HepG2 (cell line): Measurements from ENCODE around the gene RIPPLY2. TPM values are rescaled to one million over a fixed set of nuclear protein-coding genes. Genes with fewer than 3 reads are reported as not detected.
A peak's percentile ranks its signal among the peaks of the same experiment; 100 is the strongest.

ENCODE experiments used
- ASH2L ChIP-seq: fragments of 300-600, 200-600 bp; sonication (generic); IDR thresholded peaks from 2 replicates; pipeline ENCODE4 v1.7.0; 2017; ENCODE audit warnings: low read depth, mild to moderate bottlenecking, moderate library complexity, mixed read lengths, low read length; ENCODE audit not compliant: insufficient read length
- DNMT1 ChIP-seq: sonication (generic); formaldehyde crosslinking; IDR thresholded peaks from 2 replicates; pipeline ENCODE4 v1.5.1; 2020; ENCODE audit warnings: mild to moderate bottlenecking, missing genetic modification reagents
- HNRNPL ChIP-seq: fragments of 200-400 bp; formaldehyde crosslinking; IDR thresholded peaks from 2 replicates; pipeline ENCODE4 v1.6.1; 2017; ENCODE audit warnings: mild to moderate bottlenecking, low read depth, low read length
- POGZ ChIP-seq: sonication (generic); formaldehyde crosslinking; IDR thresholded peaks from 2 replicates; pipeline ENCODE4 v1.4.0; 2020; ENCODE audit warnings: mild to moderate bottlenecking, missing genetic modification reagents
- SMC3 ChIP-seq: IDR thresholded peaks from 2 replicates; pipeline ENCODE4 v1.6.1; 2011; ENCODE audit warnings: low read length, improper control_type of control experiment
- TBX2 ChIP-seq: sonication (generic); formaldehyde crosslinking; IDR thresholded peaks from 2 replicates; pipeline ENCODE4 v1.5.0; 2020; ENCODE audit warnings: missing genetic modification reagents, mild to moderate bottlenecking, borderline replicate concordance
- TRIM24 ChIP-seq: sonication (generic); formaldehyde crosslinking; IDR thresholded peaks from 2 replicates; pipeline ENCODE4 v1.8.0; 2022; ENCODE audit warnings: mild to moderate bottlenecking, missing genetic modification reagents
- ZBTB21 ChIP-seq: sonication (generic); formaldehyde crosslinking; IDR thresholded peaks from 2 replicates; pipeline ENCODE4 v1.4.0; 2020; ENCODE audit warnings: missing genetic modification reagents
- ZC3H13 ChIP-seq: sonication (generic); formaldehyde crosslinking; IDR thresholded peaks from 2 replicates; pipeline ENCODE4 v1.8.1; 2023; ENCODE audit warnings: mild to moderate bottlenecking, missing genetic modification reagents, moderate library complexity
- ZIK1 ChIP-seq: sonication (generic); formaldehyde crosslinking; IDR thresholded peaks from 2 replicates; pipeline ENCODE4 v1.5.0; 2020; ENCODE audit warnings: mild to moderate bottlenecking, low read depth, missing genetic modification reagents, borderline replicate concordance
- ZNF382 ChIP-seq: sonication (generic); formaldehyde crosslinking; IDR thresholded peaks from 2 replicates; pipeline ENCODE4 v1.5.0; 2020; ENCODE audit warnings: missing genetic modification reagents, mild to moderate bottlenecking, borderline replicate concordance
- ZNF441 ChIP-seq: sonication (generic); formaldehyde crosslinking; IDR thresholded peaks from 2 replicates; pipeline ENCODE4 v1.7.0; 2021; ENCODE audit warnings: missing genetic modification reagents, borderline replicate concordance
- ZNF619 ChIP-seq: sonication (generic); formaldehyde crosslinking; IDR thresholded peaks from 2 replicates; pipeline ENCODE4 v1.4.0; 2020; ENCODE audit warnings: mild to moderate bottlenecking, missing genetic modification reagents
- polyA plus RNA-seq, 8 experiments: library from polyadenylated mRNA; depleted of rRNA in 3 of 8; stranded (reverse) in 7 of 8; unstranded in 1 of 8; fragments of >200 nt; fragmentation: Illumina TruSeq in 4 of 8; extraction: Trizol in 4 of 8; gene quantifications; 2 replicates each; pipeline versions ENCODE4 v1.2.1 to v1.2.3, GENCODE V29; 2011 to 2016; ENCODE audit warnings: low read depth in 4 of 8, missing spikeins in 1 of 8, mixed read lengths in 1 of 8; ENCODE audit not compliant: insufficient read depth in 1 of 8
- total RNA-seq, 5 experiments: library from RNA; depleted of rRNA; stranded (reverse); fragments of >200 nt; fragmentation: Illumina TruSeq; extraction: Trizol; gene quantifications; 2 replicates each; pipeline ENCODE4 v1.2.3, GENCODE V29; 2016; ENCODE audit warnings: low read depth in 1 of 5
- TF ChIP-seq, protein P1 (sequence below), 2 experiments: sonication (generic) in 1 of 2; formaldehyde crosslinking in 1 of 2; IDR thresholded peaks; 2 replicates each; pipeline versions ENCODE4 v1.6.1 to v1.9.0; 2014 to 2022; ENCODE audit warnings: antibody characterized with exemption in 1 of 2, borderline replicate concordance in 1 of 2, inconsistent platforms in 1 of 2, low read depth in 1 of 2, missing genetic modification reagents in 1 of 2
- TF ChIP-seq, protein P2 (sequence below): sonication (generic); formaldehyde crosslinking; IDR thresholded peaks from 2 replicates; pipeline ENCODE4 v1.4.0; 2020; ENCODE audit warnings: low read depth, mild to moderate bottlenecking, missing genetic modification reagents
- TF ChIP-seq, protein P3 (sequence below): conservative IDR thresholded peaks from 2 replicates; pipeline ENCODE4 v1.6.1; 2018; ENCODE audit warnings: missing genetic modification reagents
- TF ChIP-seq, protein P4 (sequence below): sonication (generic); formaldehyde crosslinking; IDR thresholded peaks from 2 replicates; pipeline ENCODE4 v1.4.0; 2020; ENCODE audit warnings: missing genetic modification reagents, borderline replicate concordance

RIPPLY2 gene
- total and polyA plus RNA-seq, 2 of the 13 experiments (the other 11 are each of a cell fraction or from before 2014, with no cell fraction given), result not detected

DNA sequence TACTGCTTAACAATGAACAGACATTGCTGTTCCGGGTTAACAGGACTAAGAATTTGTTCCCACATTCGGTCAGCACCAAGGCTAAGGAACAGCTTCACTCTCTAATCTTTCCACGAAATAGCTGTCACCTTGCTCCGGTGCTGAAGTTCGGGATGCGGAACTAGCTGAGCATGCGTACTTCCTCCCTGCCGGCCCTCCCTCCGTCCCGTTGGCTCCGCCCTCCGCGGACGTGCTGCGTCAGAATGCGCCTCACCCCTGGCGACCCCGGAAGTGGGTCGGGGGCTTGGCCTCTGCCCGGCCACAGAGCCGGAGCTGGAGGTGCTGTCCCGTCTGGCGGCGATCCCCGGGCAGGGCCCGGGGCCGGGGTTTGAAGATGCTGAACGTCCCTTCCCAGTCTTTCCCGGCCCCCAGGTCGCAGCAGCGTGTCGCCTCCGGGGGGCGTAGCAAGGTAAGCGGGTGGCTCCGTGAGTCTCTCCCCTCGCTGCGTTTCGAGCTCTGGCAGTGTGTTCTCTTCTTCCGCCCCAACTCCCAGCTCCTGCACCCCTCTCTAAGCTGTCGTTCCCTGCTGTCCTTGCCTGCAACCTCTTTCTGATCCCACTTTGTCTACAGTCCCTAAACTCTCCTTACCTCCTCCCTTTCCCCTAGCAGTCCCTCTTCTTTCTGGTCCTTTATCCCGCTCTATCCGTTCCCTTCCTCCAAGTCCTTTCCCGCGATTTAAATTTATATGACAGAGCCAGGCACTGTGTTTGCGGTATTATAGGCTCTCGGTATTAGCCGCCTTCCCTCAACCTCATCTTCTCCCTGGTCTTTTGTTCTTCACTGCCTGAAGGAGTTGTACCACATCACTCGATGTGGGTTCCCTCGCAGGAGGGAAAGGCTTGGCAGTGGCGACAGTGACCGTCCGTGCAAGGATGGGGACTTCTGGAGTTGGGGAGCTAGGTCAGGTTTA is 6.5 kb downstream of the RIPPLY2 start, which contains the start of gene CYB5R4 (continued):
- TF ChIP-seq, protein P1, sequence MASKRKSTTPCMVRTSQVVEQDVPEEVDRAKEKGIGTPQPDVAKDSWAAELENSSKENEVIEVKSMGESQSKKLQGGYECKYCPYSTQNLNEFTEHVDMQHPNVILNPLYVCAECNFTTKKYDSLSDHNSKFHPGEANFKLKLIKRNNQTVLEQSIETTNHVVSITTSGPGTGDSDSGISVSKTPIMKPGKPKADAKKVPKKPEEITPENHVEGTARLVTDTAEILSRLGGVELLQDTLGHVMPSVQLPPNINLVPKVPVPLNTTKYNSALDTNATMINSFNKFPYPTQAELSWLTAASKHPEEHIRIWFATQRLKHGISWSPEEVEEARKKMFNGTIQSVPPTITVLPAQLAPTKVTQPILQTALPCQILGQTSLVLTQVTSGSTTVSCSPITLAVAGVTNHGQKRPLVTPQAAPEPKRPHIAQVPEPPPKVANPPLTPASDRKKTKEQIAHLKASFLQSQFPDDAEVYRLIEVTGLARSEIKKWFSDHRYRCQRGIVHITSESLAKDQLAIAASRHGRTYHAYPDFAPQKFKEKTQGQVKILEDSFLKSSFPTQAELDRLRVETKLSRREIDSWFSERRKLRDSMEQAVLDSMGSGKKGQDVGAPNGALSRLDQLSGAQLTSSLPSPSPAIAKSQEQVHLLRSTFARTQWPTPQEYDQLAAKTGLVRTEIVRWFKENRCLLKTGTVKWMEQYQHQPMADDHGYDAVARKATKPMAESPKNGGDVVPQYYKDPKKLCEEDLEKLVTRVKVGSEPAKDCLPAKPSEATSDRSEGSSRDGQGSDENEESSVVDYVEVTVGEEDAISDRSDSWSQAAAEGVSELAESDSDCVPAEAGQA (IDR thresholded peaks at IDR 0.05; ENCODE audit: low read depth), result 0 out of 2 replicates have a peak, but pooled peaks have one; percentile 57
- TF ChIP-seq, protein P1 (CRISPR knock-in tag; IDR thresholded peaks at IDR 0.05; ENCODE audit: borderline replicate concordance), result peak; percentile 98; the same call in 1 of the 2 replicates
- TF ChIP-seq, protein P2, sequence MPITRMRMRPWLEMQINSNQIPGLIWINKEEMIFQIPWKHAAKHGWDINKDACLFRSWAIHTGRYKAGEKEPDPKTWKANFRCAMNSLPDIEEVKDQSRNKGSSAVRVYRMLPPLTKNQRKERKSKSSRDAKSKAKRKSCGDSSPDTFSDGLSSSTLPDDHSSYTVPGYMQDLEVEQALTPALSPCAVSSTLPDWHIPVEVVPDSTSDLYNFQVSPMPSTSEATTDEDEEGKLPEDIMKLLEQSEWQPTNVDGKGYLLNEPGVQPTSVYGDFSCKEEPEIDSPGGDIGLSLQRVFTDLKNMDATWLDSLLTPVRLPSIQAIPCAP (CRISPR knock-in tag), result no peak; the same call in 1 of the 2 replicates
- peak; percentile 92 for TF ChIP-seq ASH2L
- TF ChIP-seq ZBTB21 (CRISPR knock-in tag), result peak; percentile 86; the same call in 1 of the 2 replicates
- peak; percentile 93 for TF ChIP-seq ZNF441
- peak; percentile 94 for TF ChIP-seq POGZ (CRISPR knock-in tag)
- TF ChIP-seq, protein P3, sequence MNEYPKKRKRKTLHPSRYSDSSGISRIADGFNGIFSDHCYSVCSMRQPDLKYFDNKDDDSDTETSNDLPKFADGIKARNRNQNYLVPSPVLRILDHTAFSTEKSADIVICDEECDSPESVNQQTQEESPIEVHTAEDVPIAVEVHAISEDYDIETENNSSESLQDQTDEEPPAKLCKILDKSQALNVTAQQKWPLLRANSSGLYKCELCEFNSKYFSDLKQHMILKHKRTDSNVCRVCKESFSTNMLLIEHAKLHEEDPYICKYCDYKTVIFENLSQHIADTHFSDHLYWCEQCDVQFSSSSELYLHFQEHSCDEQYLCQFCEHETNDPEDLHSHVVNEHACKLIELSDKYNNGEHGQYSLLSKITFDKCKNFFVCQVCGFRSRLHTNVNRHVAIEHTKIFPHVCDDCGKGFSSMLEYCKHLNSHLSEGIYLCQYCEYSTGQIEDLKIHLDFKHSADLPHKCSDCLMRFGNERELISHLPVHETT, result peak; percentile 94; the same call in 1 of the 2 replicates
- no peak for TF ChIP-seq SMC3
- TF ChIP-seq TBX2 (CRISPR knock-in tag), result peak; percentile 72
- no peak for TF ChIP-seq TRIM24 (CRISPR knock-in tag)
- TF ChIP-seq HNRNPL, result no peak
- peak; percentile 75; the same call in 1 of the 2 replicates for TF ChIP-seq ZC3H13 (CRISPR knock-in tag)
- TF ChIP-seq ZNF619 (CRISPR knock-in tag), result peak; percentile 55; the same call in 1 of the 2 replicates
- TF ChIP-seq, protein P4, sequence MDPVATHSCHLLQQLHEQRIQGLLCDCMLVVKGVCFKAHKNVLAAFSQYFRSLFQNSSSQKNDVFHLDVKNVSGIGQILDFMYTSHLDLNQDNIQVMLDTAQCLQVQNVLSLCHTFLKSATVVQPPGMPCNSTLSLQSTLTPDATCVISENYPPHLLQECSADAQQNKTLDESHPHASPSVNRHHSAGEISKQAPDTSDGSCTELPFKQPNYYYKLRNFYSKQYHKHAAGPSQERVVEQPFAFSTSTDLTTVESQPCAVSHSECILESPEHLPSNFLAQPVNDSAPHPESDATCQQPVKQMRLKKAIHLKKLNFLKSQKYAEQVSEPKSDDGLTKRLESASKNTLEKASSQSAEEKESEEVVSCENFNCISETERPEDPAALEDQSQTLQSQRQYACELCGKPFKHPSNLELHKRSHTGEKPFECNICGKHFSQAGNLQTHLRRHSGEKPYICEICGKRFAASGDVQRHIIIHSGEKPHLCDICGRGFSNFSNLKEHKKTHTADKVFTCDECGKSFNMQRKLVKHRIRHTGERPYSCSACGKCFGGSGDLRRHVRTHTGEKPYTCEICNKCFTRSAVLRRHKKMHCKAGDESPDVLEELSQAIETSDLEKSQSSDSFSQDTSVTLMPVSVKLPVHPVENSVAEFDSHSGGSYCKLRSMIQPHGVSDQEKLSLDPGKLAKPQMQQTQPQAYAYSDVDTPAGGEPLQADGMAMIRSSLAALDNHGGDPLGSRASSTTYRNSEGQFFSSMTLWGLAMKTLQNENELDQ (CRISPR knock-in tag), result peak; percentile 99
- no peak for TF ChIP-seq DNMT1 (CRISPR knock-in tag)
- peak; percentile 94 for TF ChIP-seq ZIK1
- no peak for TF ChIP-seq ZNF382 (CRISPR knock-in tag)
